GM21528 (cell line): ENCODE measurements around the gene STAT5B.
"Not testable (repeated sequence)": the region's sequence is repeated elsewhere in the genome, so short reads cannot be mapped to it uniquely, and the experiment has no call there.

Experiments used
- ATAC-seq: cut with Tn5 transposase; IDR thresholded peaks from one replicate; pipeline ENCODE4 v1.9.1; 2021; ENCODE audit warnings: mild to moderate bottlenecking, moderate library complexity; ENCODE audit not compliant: unreplicated experiment, low FRiP score

STAT5B gene

GRCh38 chr17:42200706-42201457 is 75.3 kb downstream of the STAT5B start:
- ATAC-seq = no peak

GRCh38 chr17:42199416-42200011 is 76.7 kb downstream of the STAT5B start:
- ATAC-seq = no peak

- no peak for ATAC-seq
Observed at GRCh38 chr17:42198897-42199296, 77.3 kb downstream of the STAT5B start.

- no peak for ATAC-seq
Observed at GRCh38 chr17:42197564-42198156, 78.5 kb downstream of the STAT5B start.

DNA sequence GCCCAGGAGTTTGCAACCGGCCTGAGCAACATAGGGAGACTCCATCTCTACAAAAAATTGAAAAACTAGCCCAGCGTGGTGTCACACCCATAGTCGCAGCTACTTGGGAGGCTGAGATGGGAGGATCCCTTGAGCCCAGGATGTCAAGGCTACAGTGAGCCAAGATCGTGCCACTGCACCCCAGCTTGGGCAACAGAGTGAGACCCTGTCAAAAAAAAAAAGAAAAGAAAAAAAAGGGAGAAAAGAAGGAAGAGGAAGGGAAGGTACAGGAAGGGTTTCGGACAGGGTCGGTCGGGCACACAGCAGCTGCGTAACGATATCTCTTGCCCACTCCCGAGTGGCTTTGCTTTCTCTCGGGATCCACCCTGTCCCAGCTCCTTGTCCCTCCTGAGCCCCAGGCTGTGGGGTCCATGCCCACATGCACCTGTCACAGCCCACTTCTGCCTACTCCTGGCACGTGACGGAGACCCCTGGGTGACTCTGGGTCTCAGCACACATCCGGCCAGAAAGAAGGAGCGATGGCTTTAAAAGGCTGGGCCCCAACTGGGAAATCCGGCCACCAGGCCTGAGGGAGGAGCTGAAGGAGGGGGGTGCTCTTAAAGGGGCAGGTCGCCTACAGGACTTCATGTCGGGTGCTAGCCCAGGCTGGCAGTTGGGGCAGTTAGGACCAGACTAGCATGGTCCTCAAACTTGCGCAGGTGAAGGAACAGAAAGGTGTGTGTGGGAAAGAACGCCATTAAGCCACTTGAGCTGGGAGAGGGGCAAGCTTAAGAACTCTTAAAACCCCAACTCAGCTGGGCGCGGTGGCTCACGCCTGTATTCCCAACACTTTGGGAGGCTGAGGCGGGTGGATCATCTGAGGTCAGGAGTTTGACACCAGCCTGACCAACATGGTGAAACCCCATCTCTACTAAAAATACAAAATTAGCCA is 82.0 kb downstream of the STAT5B start, which contains the start of gene GHDC:
Gene GHDC (minus strand): TSS at position 526 of the 931 bp plus-strand sequence. CDS start 913 bp downstream, outside the sequence.
- ATAC-seq = peak; percentile 74

DNA sequence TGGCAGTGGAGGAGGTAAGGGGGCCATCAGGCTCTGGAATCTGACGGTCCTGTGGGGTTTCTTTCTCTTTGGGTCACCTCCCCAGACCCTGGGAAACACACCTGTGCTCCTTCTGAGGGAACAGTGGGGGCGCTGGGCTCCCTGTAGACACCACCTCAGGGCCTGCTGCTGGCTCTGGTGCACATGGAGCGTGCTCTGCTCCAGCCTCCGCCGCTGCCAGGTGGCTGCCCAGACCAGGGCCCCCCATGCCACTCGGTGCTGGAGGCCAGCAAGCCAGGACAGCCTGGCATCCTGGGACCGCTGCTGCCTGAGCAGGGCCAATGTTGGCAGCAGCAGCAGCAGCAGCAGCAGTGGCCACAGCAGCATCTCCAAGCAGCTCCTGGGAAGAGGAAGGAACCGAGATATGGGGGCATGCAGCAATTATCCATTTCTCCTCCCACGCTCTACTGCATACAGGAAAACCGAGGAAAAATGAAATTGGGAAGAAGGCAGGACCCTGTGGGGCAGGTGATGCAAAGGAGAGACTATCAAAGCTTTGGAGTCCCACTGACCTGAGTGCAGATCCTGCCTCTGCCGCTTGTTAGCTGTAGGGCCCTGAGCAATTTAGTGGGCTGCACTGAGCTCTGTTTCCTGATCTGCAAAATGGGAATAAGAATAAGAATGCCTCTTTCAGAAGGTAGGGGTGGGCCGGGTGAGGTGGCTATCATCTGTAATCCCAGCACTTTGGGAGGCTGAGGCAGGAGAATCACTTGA is 82.8 kb downstream of the STAT5B start:
- no peak for ATAC-seq

DNA sequence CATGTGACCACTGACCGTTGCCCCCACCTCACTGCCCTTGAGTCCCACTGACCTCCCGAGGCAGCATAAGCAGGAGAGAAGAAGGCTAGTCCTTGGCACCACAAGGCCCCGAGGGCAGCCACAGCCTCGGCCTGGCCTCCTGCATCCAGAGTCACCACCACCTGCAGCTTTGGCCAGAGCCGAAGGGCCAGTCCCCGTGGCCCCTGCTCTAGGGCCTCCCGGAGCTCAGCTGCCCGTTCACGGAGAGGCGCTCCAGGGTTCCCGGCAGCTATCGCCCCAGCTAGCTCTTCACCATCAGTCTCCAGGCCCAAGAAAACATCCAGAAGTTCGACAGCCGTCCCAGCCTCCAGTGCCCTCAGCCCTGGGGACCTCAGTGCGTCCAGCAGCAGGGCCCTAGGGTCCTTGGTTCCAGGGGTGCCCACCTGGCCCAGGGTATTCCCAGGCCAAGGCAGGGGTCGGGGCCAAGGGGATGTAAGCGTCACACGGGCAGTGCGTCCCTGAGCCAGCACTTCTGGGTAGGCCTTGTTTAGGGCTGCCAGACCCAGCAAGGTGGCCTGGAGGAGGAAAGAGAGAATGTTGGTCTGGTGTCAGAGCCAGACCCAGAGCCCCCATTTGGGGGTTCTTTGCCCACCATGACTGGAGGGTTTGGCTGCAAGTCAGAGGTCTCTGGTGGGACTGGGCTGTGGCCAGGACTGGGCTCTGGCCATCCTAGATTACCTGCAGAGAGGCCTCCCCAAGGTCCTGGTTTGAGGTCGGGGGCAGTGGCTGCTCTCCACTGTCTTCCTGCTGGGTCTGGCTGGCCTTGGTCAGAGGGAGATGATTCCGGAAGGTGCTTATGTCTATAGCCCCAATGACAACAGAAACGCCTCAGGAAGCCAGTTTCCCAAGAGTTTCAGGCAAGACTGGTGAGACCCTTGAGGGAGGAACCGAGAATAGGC is 83.7 kb downstream of the STAT5B start:
- no peak for ATAC-seq

GRCh38 chr17:42191275-42191608 is 84.9 kb downstream of the STAT5B start:
- no peak for ATAC-seq

DNA sequence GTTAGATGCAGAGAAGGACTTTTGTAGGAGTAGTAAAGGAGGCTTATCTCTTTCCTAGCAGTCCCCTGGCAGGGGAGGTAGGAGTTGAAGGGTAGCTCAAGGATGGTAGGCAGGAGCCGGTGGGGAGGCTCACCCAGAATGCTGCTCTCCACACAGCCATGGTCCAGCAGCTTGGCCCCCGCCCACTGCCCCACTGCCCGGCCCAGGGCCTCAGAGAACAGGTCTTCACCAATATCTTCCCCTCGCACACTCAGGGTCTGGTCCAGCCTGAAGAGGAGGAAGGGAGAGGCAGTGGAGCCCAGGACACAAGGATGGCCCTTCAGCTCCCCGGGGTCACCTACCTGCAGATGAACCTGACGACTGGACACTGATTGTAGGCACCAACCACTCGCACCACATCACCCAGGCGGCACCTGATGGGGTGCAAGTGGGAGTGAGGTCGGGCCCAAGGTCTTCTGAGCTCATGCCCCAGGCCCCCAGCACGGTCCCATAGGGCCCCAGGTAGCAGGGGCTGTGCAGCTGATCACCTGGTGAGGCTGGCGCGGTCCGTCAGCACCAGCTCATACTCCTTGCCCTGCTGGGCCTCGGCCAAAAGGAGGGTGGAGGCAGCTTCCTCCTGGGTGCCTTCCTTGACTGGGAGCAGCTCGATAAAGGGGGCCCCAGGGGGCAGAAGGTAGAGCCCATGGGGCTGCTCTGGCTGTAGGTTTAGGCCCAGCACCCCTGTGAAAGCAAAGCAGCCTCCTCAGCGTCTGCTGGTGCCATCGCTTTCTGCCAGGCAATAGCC is 85.5 kb downstream of the STAT5B start:
- no peak for ATAC-seq

GRCh38 chr17:42189651-42189965 is 86.6 kb downstream of the STAT5B start:
- no peak for ATAC-seq

DNA sequence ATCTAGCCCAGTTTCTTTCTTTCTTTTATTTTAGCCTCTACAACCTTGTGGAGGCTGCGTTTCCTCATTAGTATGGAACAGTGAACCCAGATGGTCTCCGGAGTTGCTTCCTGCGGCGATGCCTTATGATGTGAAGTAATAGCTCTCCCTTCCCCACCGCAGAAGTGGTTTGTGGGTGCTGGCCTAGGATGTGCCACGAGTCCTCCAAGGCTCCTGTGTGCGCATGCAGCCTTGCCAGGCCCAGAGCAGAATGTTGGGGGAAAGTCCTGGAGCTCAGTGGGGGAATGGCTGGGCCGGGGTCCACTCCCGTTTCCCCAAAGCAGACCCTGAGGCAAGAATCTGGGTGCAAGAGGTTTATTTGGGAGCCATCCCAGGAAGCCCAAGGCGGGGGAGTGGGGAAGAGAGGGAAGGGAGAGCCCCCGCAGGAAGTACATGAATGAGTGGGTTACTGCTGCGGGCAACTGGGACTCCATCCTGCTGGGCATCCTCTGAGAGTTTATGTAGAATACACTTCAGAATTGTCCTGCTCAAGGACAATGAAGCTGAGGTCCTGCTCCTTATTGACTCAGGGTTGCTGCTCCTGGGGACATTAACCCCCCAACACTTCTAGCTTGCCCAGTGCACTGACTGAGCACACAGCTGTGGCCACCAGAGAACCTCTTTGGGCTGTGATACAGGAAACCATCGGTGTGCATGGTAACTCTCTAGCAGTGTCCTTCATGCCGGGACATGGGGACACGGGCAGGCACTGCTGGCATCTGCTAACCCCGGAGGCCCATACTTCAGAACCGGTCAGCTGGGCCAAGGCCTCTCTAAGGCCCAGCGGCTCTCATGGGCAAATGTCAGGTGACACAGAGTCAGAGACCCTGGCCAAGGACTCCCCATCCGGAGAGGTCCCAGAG is 87.2 kb downstream of the STAT5B start:
- no peak for ATAC-seq

- ATAC-seq = no peak
Observed at GRCh38 chr17:42187833-42188232, 88.4 kb downstream of the STAT5B start.

DNA sequence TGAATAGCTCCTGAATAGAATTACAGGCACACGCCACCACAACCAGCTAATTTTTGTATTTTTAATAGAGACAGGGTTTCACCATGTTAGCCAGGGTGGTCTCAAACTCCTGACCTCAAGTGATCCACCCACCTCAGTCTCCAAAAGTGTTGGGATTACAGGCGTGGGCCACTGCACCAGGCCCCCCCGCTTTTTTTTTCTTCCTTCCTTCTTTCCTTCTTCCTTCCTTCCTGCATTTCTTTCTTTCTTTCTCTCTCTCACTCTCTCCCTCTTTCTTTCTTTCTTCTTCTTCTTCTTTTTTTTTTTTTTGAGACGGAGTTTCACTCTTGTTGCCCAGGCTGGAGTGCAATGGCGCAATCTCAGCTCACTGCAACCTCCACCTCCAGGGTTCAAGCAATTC is 90.0 kb downstream of the STAT5B start:
- ATAC-seq = not testable (repeated sequence)

DNA sequence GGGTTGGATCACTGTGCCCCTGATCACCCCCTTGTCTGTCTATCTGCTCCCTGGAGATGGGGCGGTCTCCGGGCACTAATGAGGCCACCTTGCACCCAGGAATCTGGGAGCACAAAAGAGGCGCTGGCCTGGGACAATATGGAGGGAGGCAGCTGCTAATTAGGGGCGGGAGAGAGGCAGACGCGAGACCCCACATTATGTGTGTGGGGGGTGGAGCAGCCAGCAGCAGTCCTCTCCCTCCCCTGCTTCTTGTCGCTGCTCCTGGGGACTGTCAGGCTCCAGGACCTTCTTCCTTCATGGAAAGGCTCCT is 90.6 kb downstream of the STAT5B start:
- no peak for ATAC-seq

DNA sequence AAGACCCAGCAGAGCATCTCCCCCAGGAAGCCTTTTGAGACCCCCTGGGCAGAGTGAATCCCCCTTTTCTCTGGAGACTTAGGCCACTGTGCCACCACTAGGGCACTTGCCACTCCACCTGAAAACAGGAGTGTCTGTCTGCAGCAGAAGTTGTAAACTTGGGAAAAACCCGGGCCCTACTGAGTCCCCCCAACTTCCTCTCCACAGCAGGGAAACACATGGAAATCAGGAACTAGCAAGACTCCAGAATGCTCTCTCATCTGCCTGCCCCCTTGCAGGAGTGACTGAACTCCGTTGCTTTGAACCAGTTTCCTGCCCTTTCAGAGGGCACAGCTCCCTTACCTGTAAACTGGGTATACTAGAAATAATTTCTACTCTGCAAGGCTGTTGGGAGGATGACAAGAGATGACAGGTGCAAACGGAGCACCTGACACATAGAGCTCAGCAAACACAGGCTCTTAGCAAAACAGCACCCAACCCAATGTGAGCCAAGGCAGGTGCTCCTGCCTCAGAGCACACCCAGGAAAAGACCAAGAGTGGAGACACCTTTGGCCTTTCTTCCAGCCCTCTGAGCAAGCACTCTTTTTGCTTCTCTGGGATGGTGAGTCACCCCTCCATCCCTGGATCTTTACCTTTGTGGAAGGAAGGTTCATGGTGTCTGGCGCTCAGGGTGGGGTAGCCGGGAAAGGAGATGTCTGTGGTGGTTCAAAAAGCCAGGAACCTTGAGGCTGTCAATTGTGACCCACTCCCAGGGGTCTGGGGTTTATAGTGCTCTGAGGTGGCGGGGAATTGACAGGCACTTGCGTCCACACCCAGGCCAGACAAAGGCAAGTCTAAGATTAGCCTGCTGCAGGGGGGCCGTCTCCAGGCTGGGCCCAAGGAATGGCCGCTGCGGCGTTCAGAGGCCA is 91.2 kb downstream of the STAT5B start, which contains the start of gene HCRT:
Gene HCRT (minus strand): TSS at position 740 of the 908 bp plus-strand sequence. CDS start 87 bp downstream, at position 653.
- no peak for ATAC-seq
